GM12873 (cell line): ENCODE results near the gene MASP2.

ENCODE experiments used
- TF ChIP-seq, protein P1 (sequence below): IDR thresholded peaks from 2 replicates; pipeline ENCODE4 v1.5.1; 2012; ENCODE audit warnings: low read depth, mild to moderate bottlenecking, moderate library complexity, low read length, control low read depth; ENCODE audit not compliant: insufficient read depth; ENCODE audit errors: missing control alignments

MASP2 gene

GRCh38 chr1:11025618-11026017 lies 21.4 kb downstream of the MASP2 start:
- TF ChIP-seq, protein P1, sequence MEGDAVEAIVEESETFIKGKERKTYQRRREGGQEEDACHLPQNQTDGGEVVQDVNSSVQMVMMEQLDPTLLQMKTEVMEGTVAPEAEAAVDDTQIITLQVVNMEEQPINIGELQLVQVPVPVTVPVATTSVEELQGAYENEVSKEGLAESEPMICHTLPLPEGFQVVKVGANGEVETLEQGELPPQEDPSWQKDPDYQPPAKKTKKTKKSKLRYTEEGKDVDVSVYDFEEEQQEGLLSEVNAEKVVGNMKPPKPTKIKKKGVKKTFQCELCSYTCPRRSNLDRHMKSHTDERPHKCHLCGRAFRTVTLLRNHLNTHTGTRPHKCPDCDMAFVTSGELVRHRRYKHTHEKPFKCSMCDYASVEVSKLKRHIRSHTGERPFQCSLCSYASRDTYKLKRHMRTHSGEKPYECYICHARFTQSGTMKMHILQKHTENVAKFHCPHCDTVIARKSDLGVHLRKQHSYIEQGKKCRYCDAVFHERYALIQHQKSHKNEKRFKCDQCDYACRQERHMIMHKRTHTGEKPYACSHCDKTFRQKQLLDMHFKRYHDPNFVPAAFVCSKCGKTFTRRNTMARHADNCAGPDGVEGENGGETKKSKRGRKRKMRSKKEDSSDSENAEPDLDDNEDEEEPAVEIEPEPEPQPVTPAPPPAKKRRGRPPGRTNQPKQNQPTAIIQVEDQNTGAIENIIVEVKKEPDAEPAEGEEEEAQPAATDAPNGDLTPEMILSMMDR: no peak

GRCh38 chr1:11024874-11025203 lies 22.2 kb downstream of the MASP2 start:
- TF ChIP-seq, protein P1: no peak

DNA sequence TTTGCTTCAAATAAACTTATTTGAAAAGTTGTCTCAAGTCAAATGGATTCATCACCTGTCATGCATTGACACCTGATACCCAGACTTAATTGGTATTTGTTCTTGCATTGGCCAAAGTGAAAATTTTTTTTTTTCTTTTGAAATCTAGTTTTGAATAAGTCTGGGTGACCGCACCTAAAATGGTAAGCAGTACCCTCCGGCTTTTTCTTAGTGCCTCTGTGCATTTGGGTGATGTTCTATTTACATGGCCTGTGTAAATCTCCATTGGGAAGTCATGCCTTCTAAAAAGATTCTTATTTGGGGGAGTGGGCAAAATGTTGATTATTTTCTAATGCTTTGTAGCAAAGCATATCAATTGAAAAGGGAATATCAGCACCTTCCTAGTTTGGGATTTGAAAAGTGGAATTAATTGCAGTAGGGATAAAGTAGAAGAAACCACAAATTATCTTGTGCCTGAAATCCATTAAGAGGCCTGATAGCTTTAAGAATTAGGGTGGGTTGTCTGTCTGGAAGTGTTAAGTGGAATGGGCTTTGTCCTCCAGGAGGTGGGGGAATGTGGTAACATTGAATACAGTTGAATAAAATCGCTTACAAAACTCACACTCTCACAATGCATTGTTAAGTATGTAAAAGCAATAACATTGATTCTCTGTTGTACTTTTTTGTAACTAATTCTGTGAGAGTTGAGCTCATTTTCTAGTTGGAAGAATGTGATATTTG lies 22.7 kb downstream of the MASP2 start:
- TF ChIP-seq, protein P1: no peak

DNA sequence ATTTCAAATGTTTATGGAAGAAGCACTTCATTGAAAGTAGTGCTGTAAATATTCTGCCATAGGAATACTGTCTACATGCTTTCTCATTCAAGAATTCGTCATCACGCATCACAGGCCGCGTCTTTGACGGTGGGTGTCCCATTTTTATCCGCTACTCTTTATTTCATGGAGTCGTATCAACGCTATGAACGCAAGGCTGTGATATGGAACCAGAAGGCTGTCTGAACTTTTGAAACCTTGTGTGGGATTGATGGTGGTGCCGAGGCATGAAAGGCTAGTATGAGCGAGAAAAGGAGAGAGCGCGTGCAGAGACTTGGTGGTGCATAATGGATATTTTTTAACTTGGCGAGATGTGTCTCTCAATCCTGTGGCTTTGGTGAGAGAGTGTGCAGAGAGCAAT lies 23.8 kb downstream of the MASP2 start:
- TF ChIP-seq, protein P1: no peak

DNA sequence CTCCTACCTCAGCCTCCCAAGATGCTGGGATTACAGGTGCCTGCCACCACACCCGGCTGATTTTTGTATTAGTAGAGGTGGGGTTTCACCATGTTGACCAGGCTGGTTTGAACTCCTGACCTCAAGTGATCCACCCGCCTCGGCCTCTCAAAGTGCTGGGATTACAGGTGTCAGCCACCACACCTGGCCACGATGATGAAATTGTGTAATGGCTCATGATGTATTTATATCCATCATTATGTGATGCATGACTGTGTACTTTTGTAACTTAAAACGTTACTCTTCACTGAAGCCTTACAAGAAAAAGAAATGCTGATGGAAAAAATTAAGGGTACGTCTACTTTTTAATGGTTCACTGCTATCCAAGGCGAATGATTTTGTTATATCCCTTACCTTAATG lies 27.1 kb downstream of the MASP2 start:
- TF ChIP-seq, protein P1: no peak

GRCh38 chr1:11013160-11013531 lies 33.9 kb downstream of the MASP2 start:
- TF ChIP-seq, protein P1: no peak

DNA sequence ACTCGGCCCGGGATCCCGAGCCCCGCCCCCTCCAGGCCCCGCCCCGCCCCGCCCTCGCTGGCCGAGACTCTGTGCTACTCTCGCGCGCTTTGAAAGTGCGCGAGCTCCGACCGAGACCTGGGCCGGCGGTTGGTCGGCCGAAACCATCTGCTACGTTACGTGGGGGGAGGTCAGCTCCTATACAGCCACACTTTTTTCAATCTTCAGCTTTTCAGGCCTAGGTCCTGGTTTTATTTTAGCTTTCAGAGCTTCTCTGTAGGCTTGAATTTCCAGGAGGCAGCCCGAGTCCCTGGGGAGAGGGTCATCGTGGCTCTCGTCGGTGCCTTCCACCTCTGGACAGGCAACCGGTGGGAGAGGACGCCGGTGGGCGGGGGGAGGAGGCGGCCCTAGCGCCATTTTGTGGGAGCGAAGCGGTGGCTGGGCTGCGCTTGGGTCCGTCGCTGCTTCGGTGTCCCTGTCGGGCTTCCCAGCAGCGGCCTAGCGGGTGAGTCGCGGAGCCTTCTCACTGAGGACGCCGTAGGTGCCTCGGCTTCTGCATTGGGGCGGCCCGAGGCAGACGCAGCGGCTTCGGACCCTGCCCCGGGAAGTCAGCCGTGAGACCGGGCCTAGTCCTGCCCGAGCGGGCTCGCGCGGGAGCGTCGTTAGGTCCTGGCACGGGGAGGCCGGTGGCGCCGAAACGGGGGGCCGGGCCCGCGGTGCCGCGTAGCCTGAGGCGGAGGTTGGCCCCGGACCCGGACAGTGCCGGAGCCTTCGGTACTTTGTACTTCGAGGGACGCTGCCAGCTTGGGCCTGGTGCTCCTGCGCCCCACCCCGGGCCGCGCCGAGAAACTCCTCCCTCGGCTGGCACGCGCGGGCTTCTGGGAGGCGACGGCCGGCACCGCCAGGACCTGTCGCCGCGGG lies 34.5 kb downstream of the MASP2 start, which contains the start of gene TARDBP:
TSS of gene TARDBP (plus strand) at position 395 of the 900 bp plus-strand sequence. CDS start 1,074 bp downstream, outside the sequence.
- TF ChIP-seq, protein P1: no peak
